K562 (cell line): ENCODE results near the gene MAST1.

Experiments used
- BRF1 ChIP-seq: IDR thresholded peaks from 3 replicates; pipeline ENCODE4 v1.6.1; 2011; ENCODE audit warnings: borderline replicate concordance, mild to moderate bottlenecking; ENCODE audit not compliant: insufficient read length; ENCODE audit errors: extremely low read depth
- CEBPB ChIP-seq: fragments of 450-650 bp; IDR thresholded peaks from 2 replicates; pipeline ENCODE4 v1.6.1; 2016; ENCODE audit warnings: missing genetic modification characterization, missing compliant biosample characterization
- GATA2 ChIP-seq: sonication (generic); formaldehyde crosslinking; IDR thresholded peaks from 2 replicates; pipeline ENCODE4 v1.4.0; 2020; ENCODE audit warnings: mild to moderate bottlenecking, missing genetic modification reagents
- GTF2F1 ChIP-seq: IDR thresholded peaks from 2 replicates; pipeline ENCODE4 v1.6.1; 2011; ENCODE audit warnings: low read depth, low read length, improper control_type of control experiment
- JUNB ChIP-seq: fragments of 450-650 bp; formaldehyde crosslinking; conservative IDR thresholded peaks from 2 replicates; pipeline ENCODE4 v1.4.0; 2020; ENCODE audit warnings: mild to moderate bottlenecking
- POLR2A ChIP-seq: fragments of 450-650 bp; conservative IDR thresholded peaks from 2 replicates; pipeline ENCODE4 v1.6.1; 2016
- PRPF4 ChIP-seq: fragments of 200-400 bp; formaldehyde crosslinking; IDR thresholded peaks from one replicate; pipeline ENCODE4 v1.6.1; 2017; ENCODE audit warnings: low read length, low read depth, mild to moderate bottlenecking; ENCODE audit not compliant: insufficient read depth, poor library complexity, severe bottlenecking
- SIN3A ChIP-seq, 2 experiments: fragments of 150-350 bp in 1 of 2; IDR thresholded peaks; 2 replicates each; pipeline ENCODE4 v1.6.1; 2011 to 2016; ENCODE audit warnings: borderline replicate concordance in 2 of 2, low read depth in 2 of 2, low read length in 2 of 2, mild to moderate bottlenecking in 2 of 2, moderate library complexity in 2 of 2; ENCODE audit not compliant: control insufficient read depth in 1 of 2
- ZNF224 ChIP-seq: sonication (generic); formaldehyde crosslinking; IDR thresholded peaks from 2 replicates; pipeline ENCODE4 v1.8.0; 2022; ENCODE audit warnings: mild to moderate bottlenecking, missing genetic modification reagents
- ZNF551 ChIP-seq: fragments of 250-450 bp; sonication (Bioruptor Pico); IDR thresholded peaks from 2 replicates; pipeline ENCODE4 v1.5.0; 2021; ENCODE audit warnings: mild to moderate bottlenecking, moderate library complexity

GRCh38 chr19:12843999-12844732 lies 5.9 kb downstream of the MAST1 start:
- TF ChIP-seq BRF1 (no peak), CEBPB (tag) (no peak), GTF2F1 (no peak), POLR2A (no peak), SIN3A (IDR thresholded peaks at IDR 0.05; ENCODE audit: borderline replicate concordance in 2 of 2, control insufficient read depth in 1 of 2, low read depth in 2 of 2, low read length in 2 of 2) (no peak), PRPF4 (no peak), GATA2 (CRISPR knock-in tag) (no peak), JUNB (CRISPR knock-in tag) (no peak), ZNF224 (CRISPR knock-in tag) (no peak), ZNF551 (CRISPR knock-in tag) (no peak)
